Subcutaneous adipose tissue (tissue), 4 donors: Measurements from ENCODE around the gene EVI2B. TPM values are rescaled to one million over a fixed set of nuclear protein-coding genes. Genes with fewer than 3 reads are reported as not detected.

Experiments
- CTCF ChIP-seq: fragments of 450-650 bp; IDR thresholded peaks from one replicate; pipeline ENCODE4 v1.5.1; 2016; ENCODE audit warnings: low read depth, mild to moderate bottlenecking, control low read depth, antibody characterized with exemption, moderate library complexity
- total RNA-seq, 4 donors: library from RNA; depleted of rRNA; stranded (reverse); fragments of >200 nt; gene quantifications; one replicate each; pipeline ENCODE4 v1.1.0, GENCODE V29; 2016

EVI2B gene
- total RNA-seq, 4 donors from 2014 or later, result 11.7 to 115 (median 37.3) TPM

- no peak for TF ChIP-seq CTCF
Measured at GRCh38 chr17:31329221-31329620, 15.4 kb upstream of the EVI2B start.

- TF ChIP-seq CTCF, result no peak
Measured at GRCh38 chr17:31328160-31328535, 14.3 kb upstream of the EVI2B start.

DNA sequence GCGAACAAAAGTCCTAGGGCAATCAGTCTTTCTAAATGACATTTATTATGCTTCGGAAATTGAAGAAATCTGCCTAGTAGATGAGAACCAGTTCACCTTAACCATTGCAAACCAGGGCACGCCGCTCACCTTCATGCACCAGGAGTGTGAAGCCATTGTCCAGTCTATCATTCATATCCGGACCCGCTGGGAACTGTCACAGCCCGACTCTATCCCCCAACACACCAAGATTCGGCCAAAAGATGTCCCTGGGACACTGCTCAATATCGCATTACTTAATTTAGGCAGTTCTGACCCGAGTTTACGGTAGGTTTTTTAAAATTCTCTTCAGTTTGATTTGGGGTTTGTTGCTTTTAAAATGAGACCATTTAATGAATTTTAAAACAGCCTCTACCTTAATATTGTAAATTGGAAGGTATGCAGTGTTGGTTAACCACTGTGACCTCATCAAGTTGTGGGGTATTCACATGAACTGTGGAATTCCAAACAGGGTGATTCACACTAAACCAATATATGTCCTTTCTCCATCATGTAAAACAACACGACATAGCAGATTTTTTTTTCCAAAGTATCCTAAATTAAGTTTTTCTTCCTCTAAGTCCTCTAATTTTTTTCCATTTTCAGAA lies 13.8 kb upstream of the EVI2B start:
- TF ChIP-seq CTCF, result no peak

GRCh38 chr17:31323551-31323950 lies 9.7 kb upstream of the EVI2B start:
- no peak for TF ChIP-seq CTCF

GRCh38 chr17:31321966-31322365 lies 8.1 kb upstream of the EVI2B start:
- no peak for TF ChIP-seq CTCF

DNA sequence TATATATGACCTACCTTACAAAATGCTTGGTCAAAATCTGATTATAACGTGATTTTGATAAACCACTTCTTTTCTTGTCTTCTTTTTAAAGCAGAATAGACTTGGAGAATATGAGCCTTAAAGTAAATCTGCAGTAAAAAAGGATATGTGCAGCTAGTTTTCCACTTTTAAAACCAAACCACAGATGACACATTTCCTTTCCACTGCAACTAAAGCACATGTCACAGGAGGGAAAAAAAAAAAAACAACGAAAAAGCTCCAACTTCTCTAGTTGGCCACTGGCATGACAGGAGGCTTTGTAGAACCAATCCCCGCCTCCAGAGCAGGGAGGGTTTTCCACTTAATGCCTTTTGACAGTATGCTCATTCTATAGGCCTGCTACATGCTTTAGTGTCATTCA lies 7.6 kb upstream of the EVI2B start, which contains the start of gene EVI2A:
Gene EVI2A (minus strand): TSS at position 142 of the 400 bp plus-strand sequence. CDS start 2,609 bp downstream, outside the sequence.
- no peak for TF ChIP-seq CTCF

DNA sequence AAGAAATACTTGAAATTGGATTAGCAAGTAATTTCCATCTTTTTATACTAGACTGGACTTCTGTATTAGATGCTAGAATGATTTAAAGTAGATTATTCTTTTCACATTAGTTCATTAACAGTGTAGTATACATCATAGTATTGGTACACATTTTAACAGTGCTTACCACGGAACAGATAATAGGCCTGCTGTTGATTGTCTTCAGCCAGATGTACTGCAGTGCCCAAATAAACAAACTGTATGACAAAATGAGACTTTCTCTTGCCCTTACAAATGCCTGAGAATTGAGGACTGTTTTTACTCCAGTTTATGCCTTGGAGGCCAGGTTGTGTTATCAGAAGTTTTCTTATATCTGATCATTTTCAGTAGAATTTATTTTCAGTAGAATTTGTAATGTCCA lies 6.9 kb upstream of the EVI2B start:
- no peak for TF ChIP-seq CTCF
